ENCODE data around the gene SLC6A19.

DNA sequence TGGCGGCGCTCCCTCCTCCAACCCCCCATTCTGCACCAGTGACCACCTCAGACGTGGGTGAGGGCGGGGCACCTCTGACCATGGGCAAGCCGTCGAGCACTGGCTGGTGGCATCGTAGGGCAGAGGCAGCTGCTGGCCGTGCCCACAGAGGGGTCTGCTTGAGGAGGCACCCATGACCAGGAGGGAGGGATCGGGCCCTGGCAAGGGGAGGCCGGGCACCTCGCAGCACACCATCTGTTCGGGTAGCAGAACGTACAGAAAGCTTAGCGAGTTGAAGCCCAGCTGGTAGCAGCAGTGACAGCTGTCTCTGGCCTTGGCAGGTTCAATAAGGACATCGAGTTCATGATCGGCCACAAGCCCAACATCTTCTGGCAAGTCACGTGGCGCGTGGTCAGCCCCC lies 19.4 kb downstream of the SLC6A19 start:
- no peak for TF ChIP-seq POLR2A (IDR thresholded peaks at IDR 0.05)
- TF ChIP-seq EP300 (IDR thresholded peaks at IDR 0.05): no peak

Data from stomach (tissue), 4 donors.